Kidney (tissue), 14 donors: ENCODE results near the gene MSL1. TPM values are rescaled to one million over a fixed set of nuclear protein-coding genes. Genes with fewer than 3 reads are reported as not detected.
A peak's percentile ranks its signal among the peaks of the same experiment; 100 is the strongest.

ENCODE experiments used
- DNase-seq, 5 donors: peaks; one replicate each; pipeline ENCODE4 v3.0.0-alpha.2; 2013 to 2020
- FAIRE-seq: peaks from 2 replicates; lab custom pipeline; 2012; peaks lifted over from hg19 to GRCh38; lab: Jason Lieb, UNC
- H3K27ac ChIP-seq, 2 donors: one replicate each; pipeline ENCODE4 v1.7.0; 2013; ENCODE audit warnings: low read depth in 2 of 2, low read length in 2 of 2, inconsistent platforms in 1 of 2
- H3K27me3 ChIP-seq: one replicate; pipeline ENCODE4 v1.7.1; 2013; ENCODE audit warnings: low read length, inconsistent platforms; ENCODE audit not compliant: control insufficient read depth, insufficient read depth
- H3K36me3 ChIP-seq, 3 donors: one replicate each; pipeline versions ENCODE4 v1.7.0 to v1.7.1; 2013; ENCODE audit warnings: low read length in 3 of 3, control low read depth in 1 of 3, inconsistent platforms in 1 of 3; ENCODE audit not compliant: insufficient read depth in 3 of 3, control insufficient read depth in 2 of 3
- H3K4me1 ChIP-seq, 3 donors: one replicate each; pipeline versions ENCODE4 v1.7.0 to v1.7.1; 2013; ENCODE audit warnings: low read length in 3 of 3, inconsistent platforms in 1 of 3, low read depth in 1 of 3; ENCODE audit not compliant: control insufficient read depth in 2 of 3, insufficient read depth in 2 of 3
- H3K4me3 ChIP-seq, 3 donors: one replicate each; pipeline versions ENCODE4 v1.7.0 to v1.8.1; 2013; ENCODE audit warnings: low read length in 3 of 3, control low read depth in 1 of 3, inconsistent platforms in 1 of 3
- H3K9ac ChIP-seq, 3 donors: one replicate each; pipeline versions ENCODE4 v1.7.0 to v1.7.1; 2013; ENCODE audit warnings: low read length in 3 of 3, control low read depth in 1 of 3, inconsistent platforms in 1 of 3
- H3K9me3 ChIP-seq, 3 donors: one replicate each; pipeline versions ENCODE4 v1.7.0 to v1.7.1; 2013; ENCODE audit warnings: low read length in 3 of 3, control low read depth in 1 of 3, inconsistent platforms in 1 of 3; ENCODE audit not compliant: control insufficient read depth in 2 of 3, insufficient read depth in 1 of 3
- intact Hi-C: fragments of 100-400 bp; cut with DNase I; formaldehyde crosslinking; loops from one replicate; pipeline ENCODE4 v1.11.1; 2022
- polyA plus RNA-seq: library from polyadenylated mRNA; stranded (reverse); fragments of 350-450 nt; fragmentation: Illumina TruSeq; extraction: RNeasy Lipid Tissue Mini Kit (QIAGEN cat#74804); gene quantifications from one replicate; pipeline ENCODE4 v1.2.3, GENCODE V29; 2014; ENCODE audit warnings: low read depth, low replicate concordance; ENCODE audit not compliant: insufficient read depth
- total RNA-seq: library from RNA; stranded (reverse); fragmentation: NEBNext Ultra II Directional; extraction: Animal tissue kit (Norgen Biotek cat#: 25700); gene quantifications from one replicate; pipeline ENCODE4 v1.2.1, GENCODE V29; 2021
- TF ChIP-seq, protein P1 (sequence below): IDR thresholded peaks from 3 replicates; pipeline ENCODE4 v1.5.1; 2012; ENCODE audit warnings: mild to moderate bottlenecking, moderate library complexity, borderline replicate concordance; ENCODE audit not compliant: insufficient read depth; ENCODE audit errors: extremely low read depth
- donor health status: control.
- donor health status: control.
- donor health status: control.
- donor health status: control.
- donor health status: control.
- donor health status: DM: yes; HTN: yes; CAD: no.
- donor health status: Normal renal cell carcinoma (clear cell type).

Gene MSL1
- total and polyA plus RNA-seq, 2 donors from 2014 or later, result 34.9 to 75.4 TPM

DNA sequence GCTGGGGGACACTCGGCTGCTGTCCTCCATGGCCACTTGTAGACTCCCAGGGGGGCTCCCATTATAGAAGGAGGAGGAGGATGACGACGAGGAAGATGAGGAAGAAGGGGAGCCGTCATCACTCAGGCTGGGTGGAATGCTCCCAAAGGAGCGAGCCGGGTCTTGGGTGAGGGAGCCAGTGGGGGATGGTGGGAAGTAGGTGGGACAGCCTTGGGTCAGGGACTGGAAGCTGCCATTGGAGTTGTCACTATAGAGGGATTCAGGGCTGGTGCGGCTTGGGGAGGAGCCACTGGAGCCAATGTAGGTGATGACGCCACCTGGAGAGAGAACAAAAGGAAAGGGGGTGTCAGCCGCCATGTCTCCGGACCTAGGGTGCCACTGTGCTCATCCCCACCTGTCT is 24.7 kb upstream of the MSL1 start:
- intact Hi-C loops, result no loop called here
- H3K9ac ChIP-seq, result peak overlapping the region in 1 of 3 donors; percentile 82
- peak overlapping the region in 1 of 3 donors; percentile 70 for H3K4me3 ChIP-seq
- no peaks in the 10 kb centered on the region for H3K27me3 ChIP-seq
- no peaks in the 10 kb centered on the region for H3K9me3 ChIP-seq
- peak overlapping the region; percentile 97 to 99 for H3K27ac ChIP-seq
- FAIRE-seq (no peak), DNase-seq (peak in 1 of 5 donors; percentile 78)
- peaks cover 2 to 48% (median 24%) of the 10 kb centered on the region in 3 donors for H3K36me3 ChIP-seq
- TF ChIP-seq, protein P1, sequence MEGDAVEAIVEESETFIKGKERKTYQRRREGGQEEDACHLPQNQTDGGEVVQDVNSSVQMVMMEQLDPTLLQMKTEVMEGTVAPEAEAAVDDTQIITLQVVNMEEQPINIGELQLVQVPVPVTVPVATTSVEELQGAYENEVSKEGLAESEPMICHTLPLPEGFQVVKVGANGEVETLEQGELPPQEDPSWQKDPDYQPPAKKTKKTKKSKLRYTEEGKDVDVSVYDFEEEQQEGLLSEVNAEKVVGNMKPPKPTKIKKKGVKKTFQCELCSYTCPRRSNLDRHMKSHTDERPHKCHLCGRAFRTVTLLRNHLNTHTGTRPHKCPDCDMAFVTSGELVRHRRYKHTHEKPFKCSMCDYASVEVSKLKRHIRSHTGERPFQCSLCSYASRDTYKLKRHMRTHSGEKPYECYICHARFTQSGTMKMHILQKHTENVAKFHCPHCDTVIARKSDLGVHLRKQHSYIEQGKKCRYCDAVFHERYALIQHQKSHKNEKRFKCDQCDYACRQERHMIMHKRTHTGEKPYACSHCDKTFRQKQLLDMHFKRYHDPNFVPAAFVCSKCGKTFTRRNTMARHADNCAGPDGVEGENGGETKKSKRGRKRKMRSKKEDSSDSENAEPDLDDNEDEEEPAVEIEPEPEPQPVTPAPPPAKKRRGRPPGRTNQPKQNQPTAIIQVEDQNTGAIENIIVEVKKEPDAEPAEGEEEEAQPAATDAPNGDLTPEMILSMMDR, result no peak
- H3K4me1 ChIP-seq, result peaks cover 7 to 61% (median 43%) of the 10 kb centered on the region in 3 donors

DNA sequence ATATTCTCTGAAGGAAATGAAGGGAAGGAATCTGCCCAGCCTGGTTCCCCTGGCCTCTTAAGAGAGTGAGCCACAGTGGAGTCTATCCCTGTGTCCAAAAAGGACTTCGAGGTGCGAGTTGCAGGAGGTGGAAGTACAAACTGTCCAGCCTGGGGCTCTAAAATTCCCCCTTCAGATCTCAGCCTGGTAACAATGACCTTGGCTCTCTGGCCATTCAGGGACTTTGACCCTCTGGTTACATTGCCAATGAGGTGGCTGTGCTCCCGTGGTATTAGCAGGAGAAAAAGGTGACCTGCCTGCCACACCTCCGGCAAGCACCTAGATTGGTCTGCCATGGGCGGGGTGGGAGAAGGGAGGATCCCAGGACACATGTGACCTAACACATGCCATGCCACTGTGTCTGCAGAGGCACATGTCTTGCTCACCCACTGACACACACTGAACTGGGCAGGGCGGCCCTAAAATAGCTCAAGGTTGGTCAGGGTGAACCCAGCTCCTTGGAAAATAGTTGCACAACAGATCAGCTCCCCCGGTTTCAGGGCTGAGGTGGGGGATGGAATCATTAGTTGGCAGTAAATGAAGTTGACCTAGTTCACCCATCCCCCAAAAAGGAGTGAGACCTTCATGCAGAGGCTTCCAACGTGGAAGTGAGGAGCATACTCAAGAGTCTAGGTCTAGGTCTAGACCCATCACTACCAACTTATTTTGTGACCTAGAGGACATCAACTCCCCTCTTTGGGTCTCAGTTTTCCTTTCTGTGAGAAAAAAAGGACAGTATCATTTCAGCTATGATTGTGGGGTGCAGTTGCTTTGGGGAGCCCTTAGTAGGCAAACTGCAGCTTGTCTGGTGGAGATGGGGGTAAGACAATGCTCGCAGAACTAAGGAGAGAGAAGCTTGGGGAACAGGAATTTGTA is 23.6 kb upstream of the MSL1 start:
- H3K9ac ChIP-seq, result peak overlapping the region in 2 of 3 donors; percentile 80 to 82
- H3K36me3 ChIP-seq, result peaks cover 2 to 42% (median 24%) of the 10 kb centered on the region in 3 donors
- DNase-seq, result peak in 2 of 5 donors; percentile 70 to 96
- FAIRE-seq, result no peak
- H3K4me1 ChIP-seq, result peaks cover 7 to 62% (median 44%) of the 10 kb centered on the region in 3 donors
- peak overlapping the region; percentile 37 to 70 (median 69) for H3K4me3 ChIP-seq
- H3K9me3 ChIP-seq, result no peaks in the 10 kb centered on the region
- TF ChIP-seq, protein P1, result no peak
- intact Hi-C loops, result no loop called here
- H3K27ac ChIP-seq, result peak overlapping the region; percentile 97 to 99
- no peaks in the 10 kb centered on the region for H3K27me3 ChIP-seq

DNA sequence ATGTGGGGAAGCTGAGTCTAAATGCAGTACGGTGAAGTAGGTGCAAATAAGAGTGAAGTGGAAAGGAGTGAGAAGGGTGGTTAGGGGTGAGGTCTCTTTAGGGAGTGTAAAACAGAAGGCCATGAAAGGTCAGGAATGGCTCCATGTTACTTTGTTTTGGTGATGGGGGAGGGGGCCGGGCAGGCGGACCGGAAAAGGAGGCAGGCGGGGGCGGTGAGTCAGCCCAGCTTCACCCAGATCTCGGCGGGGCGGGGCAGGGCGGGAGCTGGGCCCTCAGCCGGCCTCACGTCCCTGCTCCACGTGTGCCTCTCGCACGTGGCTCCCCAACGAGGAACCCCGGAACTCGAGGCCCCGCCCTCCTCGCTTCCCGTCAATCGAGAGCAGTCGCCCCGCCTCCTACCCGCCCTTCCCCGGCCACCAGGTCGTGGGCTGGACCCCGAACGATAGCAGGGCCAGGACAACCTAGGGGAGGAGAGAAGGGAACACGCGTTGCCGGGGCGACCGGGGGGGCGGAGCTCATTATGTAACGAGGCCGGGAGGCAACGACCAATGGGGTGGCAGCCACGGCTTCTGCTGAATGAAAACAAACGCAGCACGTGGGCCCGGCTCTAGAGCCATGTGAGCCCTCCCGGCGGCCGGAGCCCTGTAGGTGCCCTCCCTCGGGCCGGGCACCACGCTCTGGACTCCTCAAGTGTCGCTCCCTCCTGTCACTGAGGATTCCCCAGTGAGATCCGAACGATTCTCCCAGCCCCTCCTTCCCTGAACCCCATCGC is 22.7 kb upstream of the MSL1 start:
- Histone ChIP-seq H3K9ac (peak overlapping the region; percentile 26 to 97 (median 80)), H3K27ac (peak overlapping the region; percentile 97 to 99), H3K36me3 (peaks cover 0 to 34% (median 16%) of the 10 kb centered on the region in 3 donors), H3K27me3 (no peaks in the 10 kb centered on the region), H3K4me1 (peaks cover 10 to 63% (median 51%) of the 10 kb centered on the region in 3 donors), H3K4me3 (peak overlapping the region; percentile 72 to 98 (median 91)), H3K9me3 (no peaks in the 10 kb centered on the region)
- FAIRE-seq, result peak; percentile 57
- intact Hi-C loops, result no loop called here
- peak; percentile 93 to 100 (median 96) for DNase-seq
- TF ChIP-seq, protein P1, result no peak
